Stimulated activated CD4-positive, alpha-beta T cell treated with anti-CD3 and anti-CD28 coated beads, Interleukin-2, amount 100 ng/mL, for 24 hours (primary cell): Measurements from ENCODE around the gene HOXD11.

Source experiments
- DNase-seq, 2 donors: peaks; one replicate each; pipeline ENCODE4 v3.0.0-alpha.2; 2020

The HOXD11 gene

GRCh38 chr2:176109192-176109901 lies 2.3 kb downstream of the HOXD11 start:
- DNase-seq, result no peak

GRCh38 chr2:176109946-176110345 lies 2.9 kb downstream of the HOXD11 start:
- DNase-seq, result no peak

- no peak for DNase-seq
Observed at GRCh38 chr2:176110415-176111308, 3.6 kb downstream of the HOXD11 start.

GRCh38 chr2:176111309-176111663 lies 4.2 kb downstream of the HOXD11 start:
- DNase-seq, result no peak

GRCh38 chr2:176111846-176112374 lies 4.8 kb downstream of the HOXD11 start:
- no peak for DNase-seq

- no peak for DNase-seq
Observed at GRCh38 chr2:176112375-176113302, 5.6 kb downstream of the HOXD11 start.

GRCh38 chr2:176114120-176114929 lies 7.2 kb downstream of the HOXD11 start:
- no peak for DNase-seq

GRCh38 chr2:176114930-176115625 lies 8.0 kb downstream of the HOXD11 start:
- no peak for DNase-seq

GRCh38 chr2:176115883-176116813 lies 9.1 kb downstream of the HOXD11 start, which contains the start of gene HOXD10:
Gene HOXD10 (plus strand): TSS chr2:176116778. CDS start chr2:176116834, 56 bp downstream.
- no peak for DNase-seq

GRCh38 chr2:176117162-176117822 lies 10.2 kb downstream of the HOXD11 start:
- no peak for DNase-seq

GRCh38 chr2:176117823-176118371 lies 10.8 kb downstream of the HOXD11 start:
- no peak for DNase-seq

GRCh38 chr2:176118601-176119339 lies 11.7 kb downstream of the HOXD11 start:
- no peak for DNase-seq

- no peak for DNase-seq
Observed at GRCh38 chr2:176120364-176121189, 13.5 kb downstream of the HOXD11 start.

GRCh38 chr2:176121190-176122051 lies 14.3 kb downstream of the HOXD11 start:
- DNase-seq, result no peak

GRCh38 chr2:176122052-176122682 lies 15.1 kb downstream of the HOXD11 start:
- DNase-seq, result no peak
